ENCODE results near the gene SLC12A1. TPM values are rescaled to one million over a fixed set of nuclear protein-coding genes. Genes with fewer than 3 reads are reported as not detected.

Gene SLC12A1
- total RNA-seq, 4 donors from 2014 or later = not detected

DNA sequence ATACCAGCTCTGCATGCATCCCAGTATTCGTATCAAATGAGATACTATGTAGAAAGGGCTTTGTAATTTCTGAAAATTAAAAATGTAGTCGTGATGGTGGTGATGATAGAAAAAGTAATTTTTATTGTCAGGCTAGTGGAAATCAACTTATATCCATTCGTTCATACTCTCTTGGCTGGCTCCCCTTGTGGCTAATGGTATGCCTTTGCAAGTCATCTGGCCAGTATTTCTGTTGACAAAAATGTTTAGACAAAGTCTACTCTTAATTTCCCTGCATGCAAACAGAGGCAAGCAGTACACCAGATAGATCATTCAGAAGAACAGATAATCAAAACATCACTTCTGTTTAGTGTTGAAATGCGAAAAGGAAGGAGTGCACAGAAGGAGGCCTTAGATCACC, 75.6 kb downstream of the SLC12A1 start:
- ATAC-seq (ENCODE audit: low FRiP score) (no peak), DNase-seq (ENCODE audit: low spot score) (no peak)
- no peak for TF ChIP-seq CTCF (IDR thresholded peaks at IDR 0.05)

- ATAC-seq (ENCODE audit: low FRiP score) = no peak
- no peak for TF ChIP-seq CTCF (IDR thresholded peaks at IDR 0.05)
- DNase-seq (ENCODE audit: low spot score) = no peak
Observed at GRCh38 chr15:48282216-48282615, 76.1 kb downstream of the SLC12A1 start.

- ATAC-seq (ENCODE audit: low FRiP score) = peak; percentile 80
- no peak for TF ChIP-seq CTCF (IDR thresholded peaks at IDR 0.05)
- DNase-seq (ENCODE audit: low spot score) = no peak
Observed at GRCh38 chr15:48283396-48284145, 77.5 kb downstream of the SLC12A1 start.

DNA sequence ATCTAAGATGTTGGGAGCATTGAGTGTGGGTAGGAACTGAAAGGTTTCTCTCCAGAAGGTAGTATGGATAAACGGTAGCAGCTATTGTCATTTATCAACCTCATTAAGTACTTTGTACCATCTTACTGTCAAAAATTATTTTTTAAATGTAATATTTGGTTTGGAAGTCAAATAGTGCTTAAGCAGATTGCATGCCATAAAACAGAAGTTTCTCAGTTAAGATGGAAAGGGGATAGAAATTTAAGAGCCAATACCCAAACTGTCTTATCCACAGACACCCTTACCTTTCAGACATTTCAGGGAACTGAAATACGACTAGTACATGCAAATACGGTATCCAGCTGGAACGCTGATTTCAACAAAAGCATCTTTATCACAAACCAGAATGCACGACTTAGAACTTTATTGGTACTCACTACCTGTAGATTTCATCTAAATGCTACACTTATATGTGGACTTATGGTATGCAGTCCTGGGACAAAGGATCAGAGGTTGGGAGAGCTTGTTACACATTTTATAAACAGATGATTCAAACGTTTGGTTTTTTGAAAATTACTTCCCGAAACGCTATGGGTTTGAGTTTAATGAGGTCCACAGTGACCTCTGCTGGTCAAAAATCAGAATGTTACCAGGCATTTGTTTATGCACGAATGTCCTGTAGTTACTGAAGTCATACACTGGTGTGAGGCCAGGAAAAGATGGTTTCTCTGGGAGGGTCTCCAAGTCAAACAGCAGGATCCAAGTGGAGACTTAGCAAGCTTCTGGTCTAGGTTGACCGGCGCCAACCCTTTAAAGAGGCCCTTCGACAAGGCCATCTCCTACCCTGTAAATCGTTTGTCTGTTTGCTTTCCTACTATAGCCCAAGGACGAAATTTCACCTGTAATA, 79.5 kb downstream of the SLC12A1 start:
- peak in 1 of 3 donors; percentile 22 for TF ChIP-seq CTCF (IDR thresholded peaks at IDR 0.05)
- DNase-seq (ENCODE audit: low spot score) (no peak), ATAC-seq (ENCODE audit: low FRiP score) (peak; percentile 65)

GRCh38 chr15:48289628-48290027, 83.5 kb downstream of the SLC12A1 start:
- DNase-seq (ENCODE audit: low spot score) (no peak), ATAC-seq (ENCODE audit: low FRiP score) (no peak)
- no peak for TF ChIP-seq CTCF (IDR thresholded peaks at IDR 0.05)

GRCh38 chr15:48292458-48292857, 86.4 kb downstream of the SLC12A1 start:
- ATAC-seq (ENCODE audit: low FRiP score) (no peak), DNase-seq (ENCODE audit: low spot score) (no peak)
- TF ChIP-seq CTCF (IDR thresholded peaks at IDR 0.05) = no peak

Data from omental fat pad (tissue), 4 donors.